Body of pancreas (tissue), 4 donors: ENCODE data around the gene ILF2. TPM values are rescaled to one million over a fixed set of nuclear protein-coding genes. Genes with fewer than 3 reads are reported as not detected.
A peak's percentile ranks its signal among the peaks of the same experiment; 100 is the strongest.
"Not testable (repeated sequence)": the region's sequence is repeated elsewhere in the genome, so short reads cannot be mapped to it uniquely, and the experiment has no call there.

Experiments used
- ATAC-seq: fragments of 150-250 bp; one replicate; pipeline ENCODE4 v1.9.1; 2016
- DNase-seq, 4 donors: peaks; one replicate each; pipeline ENCODE4 v3.0.0-alpha.2; 2019
- H3K27ac ChIP-seq, 4 donors: fragments of 200-600 bp; sonication (generic); 1 replicate in 3 of 4; 2 replicates in 1 of 4; pipeline versions ENCODE4 v1.5.1 to v1.6.1; 2016 to 2019; ENCODE audit warnings: mild to moderate bottlenecking in 1 of 4, mixed read lengths in 1 of 4, moderate library complexity in 1 of 4
- H3K27me3 ChIP-seq, 2 donors: fragments of 200-600 bp; sonication (generic); one replicate each; pipeline ENCODE4 v1.6.0; 2016; ENCODE audit warnings: mild to moderate bottlenecking in 1 of 2
- H3K36me3 ChIP-seq, 2 donors: fragments of 200-600 bp; sonication (generic); replicated peaks in 1 of 2; 2 replicates each; pipeline ENCODE4 v1.5.1; 2016; ENCODE audit warnings: low read depth in 2 of 2; ENCODE audit not compliant: insufficient read depth in 1 of 2
- H3K4me1 ChIP-seq: fragments of 200-600 bp; sonication (generic); one replicate; pipeline ENCODE4 v1.6.0; 2016
- H3K4me3 ChIP-seq, 2 donors: fragments of 200-600 bp; sonication (generic); 1 replicate in 1 of 2; 2 replicates in 1 of 2; pipeline ENCODE4 v1.5.1; 2016 to 2019
- H3K9me3 ChIP-seq, 3 donors: fragments of 200-600 bp; sonication (generic); 1 replicate in 2 of 3; 2 replicates in 1 of 3; pipeline ENCODE4 v1.5.1; 2016
- CTCF ChIP-seq, 7 experiments: fragments of 450-650 bp in 4 of 7; fragments of 200-600 bp in 3 of 7; sonication (generic) in 3 of 7; IDR thresholded peaks; one replicate each; pipeline ENCODE4 v1.5.1; 2016 to 2019; ENCODE audit warnings: antibody characterized with exemption in 7 of 7
- POLR2A ChIP-seq, 3 donors: fragments of 450-650 bp; IDR thresholded peaks; one replicate each; pipeline ENCODE4 v1.6.1; 2016; ENCODE audit warnings: antibody characterized with exemption in 3 of 3, mild to moderate bottlenecking in 2 of 3
- WGBS, 2 donors: methylation state at CpG; one replicate each; pipeline ENCODE4 v1.1.5; 2017; 5-methylcytosine and 5-hydroxymethylcytosine counted together
- intact Hi-C: fragments of 100-400 bp; cut with DNase I; formaldehyde crosslinking; loops from one replicate; pipeline ENCODE4 v1.15.1; 2023
- total RNA-seq, 2 donors: library from RNA; depleted of rRNA; stranded (reverse); fragments of >200 nt; gene quantifications; one replicate each; pipeline ENCODE4 v1.1.0, GENCODE V29; 2016

ILF2 gene
- total RNA-seq, 2 donors from 2014 or later = 57.7 to 59.1 TPM

DNA sequence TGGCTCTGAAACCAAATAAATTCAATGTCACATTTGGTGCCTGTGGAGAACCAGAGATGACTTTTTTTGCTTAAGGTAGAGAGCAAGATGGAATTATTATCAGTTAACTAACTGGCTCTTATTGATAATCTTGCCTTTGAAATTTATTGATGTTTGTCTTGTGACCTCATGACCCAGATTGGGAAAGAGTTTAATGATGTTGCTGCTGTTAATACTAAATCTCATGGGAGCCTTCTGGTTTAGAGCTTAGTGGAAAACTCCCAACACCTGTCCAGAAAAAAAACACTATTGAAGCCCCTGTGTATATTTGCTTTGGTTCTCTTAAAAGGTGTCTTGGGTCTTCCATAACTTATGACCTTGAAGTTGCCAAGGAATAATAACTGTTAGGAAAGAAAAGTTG, 27.0 kb downstream of the ILF2 start:
- peak overlapping the region in 3 of 4 donors; percentile 10 to 38 (median 36) for H3K27ac ChIP-seq
- no peak for TF ChIP-seq POLR2A (IDR thresholded peaks at IDR 0.05)
- no peak for TF ChIP-seq CTCF (IDR thresholded peaks at IDR 0.05)

GRCh38 chr1:153643100-153643499, 27.7 kb downstream of the ILF2 start:
- 87 to 90% methylated on average over 11 of the region's 11 CpGs for WGBS, 2 donors
- peak overlapping the region in 2 of 4 donors; percentile 36 to 38 for H3K27ac ChIP-seq
- DNase-seq (no peak), ATAC-seq (no peak)
- H3K27me3 ChIP-seq = no peaks in the 10 kb centered on the region
- intact Hi-C loops = no loop called here
- H3K36me3 ChIP-seq = peaks cover 22 to 39% of the 10 kb centered on the region in 2 donors
- no peak overlapping the region for H3K4me3 ChIP-seq
- H3K4me1 ChIP-seq = peaks cover 80% of the 10 kb centered on the region
- no peak for TF ChIP-seq POLR2A (IDR thresholded peaks at IDR 0.05)
- no peaks in the 10 kb centered on the region for H3K9me3 ChIP-seq

More for the DNA sequence above, 27.0 kb downstream of the ILF2 start:
- Histone ChIP-seq H3K9me3 (no peaks in the 10 kb centered on the region), H3K4me1 (peaks cover 81% of the 10 kb centered on the region), H3K27me3 (no peaks in the 10 kb centered on the region), H3K36me3 (peaks cover 22 to 39% of the 10 kb centered on the region in 2 donors), H3K4me3 (no peak overlapping the region)
- intact Hi-C loops = no loop called here
- ATAC-seq = peak; percentile 19
- no peak for DNase-seq

DNA sequence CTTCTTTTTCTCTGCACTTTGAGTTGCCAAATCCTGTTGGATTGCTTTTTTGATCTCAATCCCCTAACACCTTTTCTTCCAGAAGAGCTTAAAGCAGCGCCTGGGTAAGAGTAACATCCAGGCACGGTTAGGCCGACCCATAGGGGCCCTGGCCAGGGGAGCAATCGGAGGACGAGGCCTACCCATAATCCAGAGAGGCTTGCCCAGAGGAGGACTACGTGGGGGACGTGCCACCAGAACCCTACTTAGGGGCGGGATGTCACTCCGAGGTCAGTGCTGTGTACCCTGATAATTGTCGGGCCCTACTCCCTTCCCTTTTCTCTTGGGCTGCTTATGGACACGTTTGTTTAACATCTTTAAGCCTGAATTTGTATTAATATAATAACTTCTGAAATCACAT, 28.6 kb downstream of the ILF2 start:
- Histone ChIP-seq H3K27me3 (no peaks in the 10 kb centered on the region), H3K4me1 (peaks cover 80% of the 10 kb centered on the region), H3K27ac (peak overlapping the region in 1 of 4 donors; percentile 17), H3K9me3 (no peaks in the 10 kb centered on the region), H3K36me3 (peaks cover 22 to 39% of the 10 kb centered on the region in 2 donors), H3K4me3 (no peak overlapping the region)
- no peak for DNase-seq
- ATAC-seq = no peak
- TF ChIP-seq POLR2A (IDR thresholded peaks at IDR 0.05) (no peak), CTCF (IDR thresholded peaks at IDR 0.05) (no peak)
- 78 to 83% methylated on average over 11 of the region's 11 CpGs for WGBS, 2 donors
- intact Hi-C loops = no loop called here

- WGBS, 2 donors = 51 to 63% methylated on average over 6 of the region's 6 CpGs
- Histone ChIP-seq H3K4me1 (peaks cover 84% of the 10 kb centered on the region), H3K27ac (peak overlapping the region in 1 of 4 donors; percentile 3), H3K4me3 (no peak overlapping the region), H3K9me3 (no peaks in the 10 kb centered on the region), H3K36me3 (peaks cover 21 to 38% of the 10 kb centered on the region in 2 donors), H3K27me3 (no peaks in the 10 kb centered on the region)
- ATAC-seq (no peak), DNase-seq (no peak)
- TF ChIP-seq CTCF (IDR thresholded peaks at IDR 0.05) = no peak
- TF ChIP-seq POLR2A (IDR thresholded peaks at IDR 0.05) = no peak
- intact Hi-C loops = no loop called here
These were observed 29.9 kb downstream of the ILF2 start for GRCh38 chr1:153640861-153641260.

- H3K4me3 ChIP-seq, DNase-seq, H3K27me3 ChIP-seq, intact Hi-C loops, ATAC-seq, H3K9me3 ChIP-seq: not testable (repeated sequence)
- WGBS, 2 donors = 94 to 95% methylated on average over 5 of the region's 5 CpGs
- Histone ChIP-seq H3K4me1 (peaks cover 91% of the 10 kb centered on the region), H3K36me3 (peaks cover 14 to 33% of the 10 kb centered on the region in 2 donors), H3K27ac (peak overlapping the region in 1 of 4 donors; percentile 3)
These were observed 30.6 kb downstream of the ILF2 start for GRCh38 chr1:153640213-153640612.

GRCh38 chr1:153639280-153639679, 31.5 kb downstream of the ILF2 start:
- ATAC-seq = no peak
- peaks cover 9 to 30% of the 10 kb centered on the region in 2 donors for H3K36me3 ChIP-seq
- TF ChIP-seq POLR2A (IDR thresholded peaks at IDR 0.05) (no peak), CTCF (IDR thresholded peaks at IDR 0.05) (no peak)
- H3K4me1 ChIP-seq = peaks cover 88% of the 10 kb centered on the region
- H3K27ac ChIP-seq = peak overlapping the region in 1 of 4 donors; percentile 99
- H3K27me3 ChIP-seq = no peaks in the 10 kb centered on the region
- H3K4me3 ChIP-seq = no peak overlapping the region
- no peaks in the 10 kb centered on the region for H3K9me3 ChIP-seq
- no peak for DNase-seq
- 87 to 89% methylated on average over 3 of the region's 3 CpGs for WGBS, 2 donors
- intact Hi-C loops = no loop called here
